HG02763 (cell line): ENCODE data around the gene BCAR1.
"Not testable (repeated sequence)": the region's sequence is repeated elsewhere in the genome, so short reads cannot be mapped to it uniquely, and the experiment has no call there.

Experiments
- ATAC-seq: cut with Tn5 transposase; IDR thresholded peaks from one replicate; pipeline ENCODE4 v1.9.1; 2021; ENCODE audit warnings: mild to moderate bottlenecking, moderate library complexity; ENCODE audit not compliant: unreplicated experiment

BCAR1 gene

GRCh38 chr16:75225678-75226515, 25.5 kb downstream of the BCAR1 start:
- ATAC-seq = no peak

DNA sequence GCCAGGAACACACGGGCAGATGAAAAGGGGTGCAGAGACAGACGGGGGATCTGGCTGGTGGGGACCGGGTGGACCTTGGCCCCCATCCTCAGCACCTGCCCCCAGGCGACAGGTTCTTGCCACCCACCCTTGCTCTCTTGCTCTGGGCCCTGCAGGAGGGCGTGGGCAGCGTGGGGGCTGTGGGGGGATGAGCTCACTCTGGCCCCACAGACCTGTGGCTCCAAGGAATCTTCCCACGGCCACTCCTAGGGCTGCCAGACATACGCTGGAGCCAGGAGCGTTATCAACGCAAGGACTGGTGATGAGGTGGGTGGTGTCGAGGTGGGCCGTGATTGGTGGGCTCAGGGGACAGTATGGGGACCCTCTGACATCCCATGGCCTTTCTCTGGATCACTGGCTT, 26.3 kb downstream of the BCAR1 start:
- no peak for ATAC-seq

- ATAC-seq = no peak
Measured at GRCh38 chr16:75224306-75225082, 26.9 kb downstream of the BCAR1 start.

GRCh38 chr16:75223129-75223528, 28.3 kb downstream of the BCAR1 start:
- not testable (repeated sequence) for ATAC-seq

GRCh38 chr16:75222271-75222783, 29.1 kb downstream of the BCAR1 start:
- no peak for ATAC-seq

DNA sequence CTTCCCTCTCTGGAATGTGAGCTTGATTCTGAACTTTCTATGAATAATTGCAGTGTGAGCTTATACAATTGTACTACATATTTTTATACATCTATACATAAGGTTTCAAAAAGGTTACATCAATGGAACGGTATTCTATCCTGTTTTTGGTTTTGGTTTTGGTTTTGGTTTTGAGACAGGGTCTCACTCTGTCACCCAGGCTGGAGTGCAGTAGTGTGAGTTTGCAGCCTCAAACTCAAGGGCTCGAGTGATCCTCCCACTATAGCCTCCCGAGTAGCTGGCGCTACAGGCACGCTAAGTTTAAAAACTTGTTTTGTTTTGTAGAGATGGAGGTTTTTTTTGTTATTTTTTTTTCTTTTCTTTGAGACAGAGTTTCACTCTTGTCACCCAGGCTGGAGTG, 31.6 kb downstream of the BCAR1 start:
- ATAC-seq = peak; percentile 67

- ATAC-seq = no peak
Measured at GRCh38 chr16:75219088-75219487, 32.3 kb downstream of the BCAR1 start.

- ATAC-seq = no peak
Measured at GRCh38 chr16:75218256-75219076, 33.0 kb downstream of the BCAR1 start, which contains the start of gene CTRB1. Gene CTRB1 (plus strand): TSS chr16:75218988. CDS start chr16:75219008, 20 bp downstream.

DNA sequence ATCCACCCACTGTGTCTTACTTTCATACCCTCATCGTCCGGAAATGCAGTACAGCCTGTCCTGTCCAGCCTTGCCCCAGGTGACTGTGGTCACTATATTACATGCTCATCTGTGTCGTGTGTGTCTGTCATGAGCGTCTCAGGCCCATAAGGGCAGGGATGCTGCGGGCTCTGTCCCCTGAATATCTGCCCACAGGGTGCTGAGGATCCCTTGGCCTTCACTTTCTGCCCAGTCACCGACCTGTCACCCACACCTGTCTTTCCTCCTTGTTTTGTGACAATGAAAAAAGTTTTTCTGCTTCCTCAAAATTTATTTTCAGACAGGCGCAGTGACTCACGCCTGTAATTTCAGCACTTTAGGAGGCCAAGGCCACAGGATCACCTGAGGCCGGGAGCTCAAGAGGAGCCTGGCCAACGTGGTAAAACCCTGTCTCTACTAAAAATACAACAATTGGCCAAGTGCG, 34.0 kb downstream of the BCAR1 start:
- no peak for ATAC-seq

- no peak for ATAC-seq
Measured at GRCh38 chr16:75216576-75216975, 34.8 kb downstream of the BCAR1 start.

DNA sequence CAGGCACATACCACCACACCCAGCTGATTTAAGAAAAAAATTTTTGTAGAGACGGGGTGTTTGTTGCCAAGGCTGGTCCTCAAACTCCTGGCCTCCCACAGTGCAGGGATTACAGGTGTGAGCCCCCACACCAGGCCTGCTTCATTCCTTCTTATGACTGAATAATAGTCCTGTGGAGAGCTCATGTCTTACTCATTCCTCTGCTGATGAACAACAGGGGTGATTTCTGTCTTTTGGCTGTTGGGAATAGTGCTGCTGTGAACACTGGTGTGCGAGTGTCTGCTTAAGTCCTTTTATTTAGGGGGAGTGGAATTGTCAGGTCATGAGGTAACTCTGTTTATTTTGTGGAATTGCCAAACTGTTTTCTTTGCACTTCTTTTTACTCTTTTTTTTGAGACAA, 35.3 kb downstream of the BCAR1 start:
- ATAC-seq = no peak

GRCh38 chr16:75211286-75211685, 40.1 kb downstream of the BCAR1 start:
- ATAC-seq = not testable (repeated sequence)

- no peak for ATAC-seq
Measured at GRCh38 chr16:75209944-75210343, 41.5 kb downstream of the BCAR1 start.

DNA sequence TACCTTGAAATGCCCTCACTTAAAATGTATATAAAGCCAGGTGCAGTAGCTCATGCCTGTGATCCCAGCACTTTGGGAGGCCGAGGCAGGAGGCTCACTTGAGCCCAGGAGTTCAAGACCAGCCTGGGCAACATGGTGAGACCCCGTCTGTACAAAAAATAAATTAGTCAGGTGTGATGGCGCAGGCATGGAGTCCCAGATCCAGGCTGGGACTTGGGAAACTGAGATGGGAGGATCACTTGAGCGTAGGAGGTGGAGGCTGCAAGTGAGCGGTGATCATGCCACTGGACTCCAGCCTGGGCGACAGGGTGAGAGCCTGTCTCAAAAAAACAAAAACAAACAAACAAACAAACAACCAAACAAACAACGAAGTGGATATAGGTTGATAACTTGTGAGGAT, 41.9 kb downstream of the BCAR1 start:
- not testable (repeated sequence) for ATAC-seq

DNA sequence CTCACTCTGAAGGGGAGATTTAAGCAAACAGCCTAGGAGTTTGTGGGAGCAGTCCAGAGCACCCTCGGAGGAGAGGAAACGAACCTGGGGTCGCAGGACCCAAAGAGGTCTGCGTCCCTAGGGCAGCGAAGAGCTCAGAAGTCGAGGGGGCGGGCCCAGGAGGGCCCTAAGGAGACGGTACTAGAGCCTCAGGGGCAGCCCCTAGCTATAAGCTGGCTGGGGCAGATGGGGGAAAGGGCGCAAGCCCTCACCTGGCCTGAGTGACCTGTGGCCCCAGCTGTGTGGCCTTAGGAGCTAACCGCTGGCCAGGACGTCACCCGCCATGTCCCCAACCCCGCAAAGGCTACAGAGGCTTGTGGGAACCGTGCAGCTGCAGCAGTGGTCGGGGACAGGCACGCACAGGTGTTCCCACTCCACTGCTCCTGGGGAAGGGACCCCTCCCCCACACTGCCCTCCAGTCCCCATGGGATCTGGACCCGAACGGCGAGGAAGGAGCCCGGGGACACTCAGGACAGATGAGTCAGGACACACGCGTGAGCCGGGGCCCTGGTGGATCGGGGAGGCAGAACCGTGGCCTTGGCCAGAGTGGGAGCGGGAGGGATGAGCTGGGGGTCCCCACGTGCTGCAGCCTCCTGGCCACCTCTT, 42.4 kb downstream of the BCAR1 start:
- no peak for ATAC-seq

DNA sequence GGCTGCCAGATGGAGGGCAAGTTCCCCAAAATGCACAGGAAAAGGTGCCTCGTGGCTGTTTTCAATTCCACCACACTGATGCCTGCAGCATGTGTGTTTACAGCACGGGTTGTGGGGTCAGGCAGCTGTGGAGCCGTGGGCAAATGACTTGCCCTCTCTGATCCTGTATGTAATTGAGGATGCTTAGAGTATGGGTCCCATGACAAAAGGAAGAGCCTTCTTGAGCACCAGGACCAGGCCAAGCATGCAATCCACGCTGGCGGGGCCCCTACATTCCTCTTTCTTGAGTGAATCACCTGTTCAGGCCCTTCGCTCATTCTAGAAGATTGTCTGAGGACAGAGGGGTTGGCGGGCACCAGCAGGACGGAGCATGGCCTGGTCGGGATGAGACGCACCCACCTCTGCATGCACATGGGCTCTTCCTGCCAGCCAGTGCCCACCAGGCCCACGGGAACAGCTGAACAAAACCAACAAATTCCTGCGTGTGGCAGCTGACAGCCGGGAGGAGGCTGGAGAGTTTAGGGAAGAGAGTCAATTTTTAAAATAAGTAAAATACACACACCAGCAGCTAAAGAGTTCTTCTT, 43.1 kb downstream of the BCAR1 start:
- no peak for ATAC-seq

DNA sequence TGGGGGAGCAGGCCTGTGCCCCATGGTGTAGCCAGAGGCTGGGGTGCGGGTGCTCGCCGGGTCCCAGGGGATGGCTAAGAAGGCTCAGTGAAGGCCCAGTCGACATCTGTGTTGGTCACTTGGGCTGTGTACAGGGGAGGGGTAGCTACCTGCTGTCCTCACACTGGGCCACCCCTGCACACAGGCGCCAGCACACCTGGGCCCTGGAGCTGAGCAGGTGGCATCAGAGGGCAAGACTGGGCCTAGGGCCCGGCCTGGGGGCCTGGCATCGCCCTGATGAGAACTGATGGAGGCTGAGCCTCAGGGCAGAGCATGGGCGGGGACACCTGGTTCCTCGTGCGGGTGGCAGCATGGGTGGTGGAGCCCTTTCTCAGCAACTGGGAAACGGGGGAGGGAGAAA, 43.6 kb downstream of the BCAR1 start:
- ATAC-seq = no peak

DNA sequence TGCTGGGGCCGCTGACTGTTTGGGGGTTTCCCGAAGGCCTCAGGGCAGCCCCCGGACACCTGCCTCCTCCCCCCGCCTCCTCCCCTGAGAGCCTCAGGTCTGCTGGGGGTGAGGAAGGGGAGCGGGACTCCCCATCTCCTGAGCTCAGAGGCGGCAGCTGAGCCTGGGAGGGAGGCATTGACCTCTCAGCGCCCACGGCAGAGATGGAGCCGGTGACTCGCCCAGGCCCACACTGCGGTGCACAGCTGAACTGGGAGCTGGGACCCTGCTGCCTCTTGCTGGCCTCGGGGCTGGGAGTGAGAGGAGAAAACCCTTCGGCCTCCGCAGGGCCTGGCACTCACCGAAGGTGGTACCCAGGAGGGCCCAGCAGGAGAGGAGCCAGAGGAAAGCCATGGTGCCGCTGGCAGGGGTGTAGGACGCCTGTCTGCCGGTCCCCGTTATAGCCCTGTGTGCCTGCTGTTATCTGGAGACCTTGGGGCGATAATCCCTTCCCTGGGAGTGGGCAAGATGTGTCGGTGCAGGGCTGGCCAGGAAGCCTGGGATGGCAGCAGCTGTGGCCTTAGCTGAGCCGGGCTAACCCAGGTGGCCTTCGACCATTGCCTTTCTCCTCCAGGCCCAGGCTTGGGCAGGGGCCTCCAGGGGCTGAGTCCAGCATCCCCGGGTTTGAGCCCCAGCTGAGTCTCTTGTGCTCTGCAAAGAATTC, 44.5 kb downstream of the BCAR1 start, which contains the start of gene CTRB2:
TSS of gene CTRB2 (minus strand) at position 413 of the 703 bp plus-strand sequence. CDS start at position 393, 20 bp downstream.
- no peak for ATAC-seq
